PC-9 (cell line): ENCODE measurements around the gene DENND4A. TPM values are rescaled to one million over a fixed set of nuclear protein-coding genes. Genes with fewer than 3 reads are reported as not detected.
"Not testable (repeated sequence)": the region's sequence is repeated elsewhere in the genome, so short reads cannot be mapped to it uniquely, and the experiment has no call there.

ENCODE experiments used
- BruUV-seq: library from RNA; stranded (reverse); fragments of 400-500 nt; replicated peaks from 2 replicates; lab custom pipeline; 2021; lab: Mats Ljungman, UMichigan
- CTCF ChIA-PET: fragments of 300-600 bp; sonication (Branson Sonifier 250); formaldehyde crosslinking; loops from one replicate; lab custom pipeline; 2022; ENCODE audit warnings: antibody characterized with exemption; lab: Charles Lee
- POLR2A ChIA-PET: fragments of 300-600 bp; sonication (Branson Sonifier 250); formaldehyde crosslinking; loops from one replicate; lab custom pipeline; 2022; ENCODE audit warnings: antibody characterized with exemption; ENCODE audit not compliant: unreplicated experiment; lab: Charles Lee
- DNase-seq, 2 experiments: peaks; one replicate each; pipeline versions ENCODE4 v3.0.0 to v3.0.0-alpha.2; 2015 to 2022; ENCODE audit warnings: mixed read lengths in 1 of 2
- H2AFZ ChIP-seq: fragments of 200-600 bp; sonication (generic); 2 replicates; pipeline ENCODE4 v1.8.1; 2017; ENCODE audit warnings: antibody characterized with exemption
- H3F3A ChIP-seq: fragments of 200-600 bp; sonication (generic); 2 replicates; pipeline ENCODE4 v1.8.1; 2017; ENCODE audit warnings: antibody characterized with exemption, mild to moderate bottlenecking, low read depth; ENCODE audit not compliant: insufficient read depth
- H3K27ac ChIP-seq: fragments of 200-600 bp; sonication (generic); 2 replicates; pipeline ENCODE4 v1.6.1; 2016; ENCODE audit warnings: mixed run types
- H3K27me3 ChIP-seq: fragments of 200-600 bp; sonication (generic); 2 replicates; pipeline ENCODE4 v1.6.1; 2016; ENCODE audit warnings: low read depth, mixed run types; ENCODE audit not compliant: insufficient read depth
- H3K36me3 ChIP-seq: fragments of 200-600 bp; sonication (generic); 2 replicates; pipeline ENCODE4 v1.6.1; 2016; ENCODE audit warnings: low read depth, mixed run types
- H3K4me1 ChIP-seq: fragments of 200-600 bp; sonication (generic); replicated peaks from 2 replicates; pipeline ENCODE4 v1.6.1; 2016; ENCODE audit warnings: mixed run types; ENCODE audit not compliant: insufficient read depth
- H3K4me2 ChIP-seq: fragments of 200-600 bp; sonication (generic); 2 replicates; pipeline ENCODE4 v1.6.1; 2017; ENCODE audit warnings: mixed run types
- H3K4me3 ChIP-seq: fragments of 200-600 bp; sonication (generic); 2 replicates; pipeline ENCODE4 v1.6.1; 2016; ENCODE audit warnings: mixed run types
- H3K79me2 ChIP-seq: fragments of 200-600 bp; sonication (generic); 2 replicates; pipeline ENCODE4 v1.6.1; 2017; ENCODE audit warnings: low read depth, mixed run types
- H3K9me2 ChIP-seq: fragments of 200-600 bp; sonication (generic); 2 replicates; pipeline ENCODE4 v1.8.1; 2017; ENCODE audit warnings: mild to moderate bottlenecking; ENCODE audit not compliant: insufficient read depth
- H3K9me3 ChIP-seq: fragments of 200-600 bp; sonication (generic); 2 replicates; pipeline ENCODE4 v1.8.1; 2016; ENCODE audit warnings: low read depth; ENCODE audit not compliant: insufficient read depth
- H4K20me1 ChIP-seq: fragments of 200-600 bp; sonication (generic); 2 replicates; pipeline ENCODE4 v1.8.1; 2017; ENCODE audit not compliant: insufficient read depth
- CTCF ChIP-seq: fragments of 200-600 bp; sonication (generic); conservative IDR thresholded peaks from 2 replicates; pipeline ENCODE4 v1.6.1; 2017; ENCODE audit warnings: mixed run types, antibody characterized with exemption, mild to moderate bottlenecking, moderate library complexity
- EZH2 ChIP-seq: fragments of 200-600 bp; sonication (generic); IDR thresholded peaks from 2 replicates; pipeline ENCODE4 v1.8.0; 2017; ENCODE audit warnings: antibody characterized with exemption, low read depth
- intact Hi-C: fragments of 100-400 bp; cut with micrococcal nuclease; formaldehyde crosslinking; loops from one replicate; pipeline ENCODE4 v1.10.0; 2022; ENCODE audit not compliant: unreplicated experiment
- total RNA-seq: library from RNA; stranded (reverse); gene quantifications from 2 replicates; pipeline ENCODE4 v1.2.3, GENCODE V29; 2021

Gene DENND4A
- total RNA-seq, 1 experiment from 2014 or later, result 16.3 TPM

- intact Hi-C loops, result loop anchor here (10.0 kb wide), 2 partner anchors 675 to 875 kb away; partner anchors contain the start of genes DIS3L and SNAPC5
- Histone ChIP-seq H3K79me2 (no peaks in the 10 kb centered on the region), H3K27me3 (no peaks in the 10 kb centered on the region), H3F3A (no peaks in the 10 kb centered on the region), H3K4me1 (no peaks in the 10 kb centered on the region), H4K20me1 (no peaks in the 10 kb centered on the region), H3K36me3 (no peaks in the 10 kb centered on the region), H3K27ac (no peak overlapping the region), H3K4me3 (no peak overlapping the region), H3K4me2 (no peak overlapping the region), H2AFZ (no peak overlapping the region), H3K9me3 (no peaks in the 10 kb centered on the region), H3K9me2 (no peaks in the 10 kb centered on the region)
- POLR2A ChIA-PET, result no interaction called here
- DNase-seq, result no peak
- CTCF ChIA-PET, result no interaction called here
- BruUV-seq, result no TSS peak
- no peak for TF ChIP-seq EZH2
- TF ChIP-seq CTCF, result no peak
Observed at GRCh38 chr15:65619626-65620290, 172.3 kb downstream of the DENND4A start.

- DNase-seq, result no peak
- no peaks in the 10 kb centered on the region for H4K20me1 ChIP-seq
- no peak for TF ChIP-seq EZH2
- no peak for TF ChIP-seq CTCF
- no peaks in the 10 kb centered on the region for H3K79me2 ChIP-seq
- intact Hi-C loops, result loop anchor here (10.0 kb wide), 2 partner anchors 676 to 876 kb away; partner anchors contain the start of genes DIS3L and SNAPC5
- no peak overlapping the region for H2AFZ ChIP-seq
- ChIA-PET CTCF (no interaction called here), POLR2A (no interaction called here)
- no peak overlapping the region for H3K4me3 ChIP-seq
- no peaks in the 10 kb centered on the region for H3K9me3 ChIP-seq
- no peaks in the 10 kb centered on the region for H3K9me2 ChIP-seq
- no TSS peak for BruUV-seq
- no peak overlapping the region for H3K27ac ChIP-seq
- no peaks in the 10 kb centered on the region for H3K36me3 ChIP-seq
- no peaks in the 10 kb centered on the region for H3F3A ChIP-seq
- H3K4me1 ChIP-seq, result no peaks in the 10 kb centered on the region
- H3K4me2 ChIP-seq, result no peak overlapping the region
- no peaks in the 10 kb centered on the region for H3K27me3 ChIP-seq
Observed at GRCh38 chr15:65618560-65619109, 173.5 kb downstream of the DENND4A start.

- H3K36me3 ChIP-seq, H4K20me1 ChIP-seq, POLR2A ChIA-PET, H3K27me3 ChIP-seq, BruUV-seq, H3K27ac ChIP-seq, CTCF ChIA-PET, H3K4me3 ChIP-seq, H3F3A ChIP-seq, H3K4me2 ChIP-seq, DNase-seq, H2AFZ ChIP-seq, H3K9me3 ChIP-seq, H3K9me2 ChIP-seq, H3K79me2 ChIP-seq: not testable (repeated sequence)
- peaks cover 13% of the 10 kb centered on the region for H3K4me1 ChIP-seq
- intact Hi-C loops, result loop anchor here (10.0 kb wide), 2 partner anchors 679 to 879 kb away; partner anchors contain the start of genes DIS3L and SNAPC5
Observed at GRCh38 chr15:65615887-65616286, 176.2 kb downstream of the DENND4A start.
